HG02970 (cell line): ENCODE data around the gene RREB1.

ENCODE experiments used
- ATAC-seq: cut with Tn5 transposase; IDR thresholded peaks from one replicate; pipeline ENCODE4 v1.9.1; 2021; ENCODE audit warnings: mild to moderate bottlenecking, moderate library complexity, moderate number of reproducible peaks; ENCODE audit not compliant: unreplicated experiment, low FRiP score

Gene RREB1

GRCh38 chr6:7237653-7238188 is 130.0 kb downstream of the RREB1 start:
- no peak for ATAC-seq

GRCh38 chr6:7238526-7238899 is 130.8 kb downstream of the RREB1 start:
- ATAC-seq = no peak

GRCh38 chr6:7238900-7239589 is 131.3 kb downstream of the RREB1 start:
- no peak for ATAC-seq

GRCh38 chr6:7239590-7239948 is 131.8 kb downstream of the RREB1 start:
- no peak for ATAC-seq

- ATAC-seq = no peak
Observed at GRCh38 chr6:7240351-7240750, 132.6 kb downstream of the RREB1 start.

- no peak for ATAC-seq
Observed at GRCh38 chr6:7241160-7241559, 133.4 kb downstream of the RREB1 start.

GRCh38 chr6:7241709-7242645 is 134.2 kb downstream of the RREB1 start:
- ATAC-seq = no peak

- no peak for ATAC-seq
Observed at GRCh38 chr6:7242835-7243178, 135.0 kb downstream of the RREB1 start.

- ATAC-seq = no peak
Observed at GRCh38 chr6:7243179-7243981, 135.6 kb downstream of the RREB1 start.

GRCh38 chr6:7245668-7246393 is 138.1 kb downstream of the RREB1 start:
- ATAC-seq = no peak

GRCh38 chr6:7246401-7247178 is 138.8 kb downstream of the RREB1 start:
- no peak for ATAC-seq

- no peak for ATAC-seq
Observed at GRCh38 chr6:7247179-7247456, 139.4 kb downstream of the RREB1 start.

- no peak for ATAC-seq
Observed at GRCh38 chr6:7247828-7248227, 140.1 kb downstream of the RREB1 start.

GRCh38 chr6:7249391-7249790 is 141.6 kb downstream of the RREB1 start:
- ATAC-seq = no peak

GRCh38 chr6:7249946-7250643 is 142.3 kb downstream of the RREB1 start:
- no peak for ATAC-seq

- ATAC-seq = no peak
Observed at GRCh38 chr6:7250812-7251211, 143.1 kb downstream of the RREB1 start.

GRCh38 chr6:7251646-7252260 is 144.0 kb downstream of the RREB1 start:
- no peak for ATAC-seq

- ATAC-seq = no peak
Observed at GRCh38 chr6:7252390-7252789, 144.6 kb downstream of the RREB1 start.
